Transverse colon (tissue), 3 donors: ENCODE results near the gene ALB.

Source experiments
- CTCF ChIP-seq, 5 experiments: fragments of 200-600 bp in 3 of 5; fragments of 450-650 bp in 2 of 5; sonication (generic) in 3 of 5; IDR thresholded peaks; 1 replicate in 2 of 5; 2 replicates in 3 of 5; pipeline ENCODE4 v1.5.1; 2016 to 2017; ENCODE audit warnings: antibody characterized with exemption in 5 of 5, inconsistent platforms in 3 of 5, mild to moderate bottlenecking in 2 of 5, moderate library complexity in 1 of 5
- EP300 ChIP-seq: sonication (generic); formaldehyde crosslinking; IDR thresholded peaks from one replicate; pipeline ENCODE4 v1.6.1; 2017; ENCODE audit warnings: antibody characterized with exemption, low read depth
- POLR2A ChIP-seq: fragments of 450-650 bp; IDR thresholded peaks from one replicate; pipeline ENCODE4 v1.6.1; 2016; ENCODE audit warnings: antibody characterized with exemption, mild to moderate bottlenecking, moderate library complexity

GRCh38 chr4:73417973-73418372 is 13.9 kb downstream of the ALB start:
- TF ChIP-seq POLR2A (no peak), CTCF (IDR thresholded peaks at IDR 0.05) (no peak), EP300 (no peak)
